ENCODE results near the gene ARRB1. TPM values are rescaled to one million over a fixed set of nuclear protein-coding genes. Genes with fewer than 3 reads are reported as not detected.
"Not testable (repeated sequence)": the region's sequence is repeated elsewhere in the genome, so short reads cannot be mapped to it uniquely, and the experiment has no call there.

ARRB1 gene
- total RNA-seq, 2 experiments from 2014 or later: 42.6 to 69.3 TPM

GRCh38 chr11:75306529-75306928 is 44.9 kb downstream of the ARRB1 start:
- no peaks in the 10 kb centered on the region for H3K9me3 Mint-ChIP-seq (ENCODE audit: low read depth)
- H3K36me3 Mint-ChIP-seq: no peaks in the 10 kb centered on the region
- CTCF ChIA-PET: interaction anchor here (0.6 kb wide), 1 partner anchor 23 kb away, joined by 3 read pairs; no protein-coding TSS in a partner anchor
- ATAC-seq: no peak
- H3K4me3 Mint-ChIP-seq: no peak overlapping the region
- no peak overlapping the region for H3K27ac Mint-ChIP-seq
- no peak for DNase-seq
- H3K4me1 Mint-ChIP-seq: no peaks in the 10 kb centered on the region
- no peaks in the 10 kb centered on the region for H3K27me3 Mint-ChIP-seq

GRCh38 chr11:75305993-75306392 is 45.5 kb downstream of the ARRB1 start:
- ATAC-seq: no peak
- CTCF ChIA-PET: no interaction called here
- no peaks in the 10 kb centered on the region for H3K4me1 Mint-ChIP-seq
- no peak for DNase-seq
- no peaks in the 10 kb centered on the region for H3K9me3 Mint-ChIP-seq (ENCODE audit: low read depth)
- no peak overlapping the region for H3K27ac Mint-ChIP-seq
- no peaks in the 10 kb centered on the region for H3K36me3 Mint-ChIP-seq
- H3K27me3 Mint-ChIP-seq: no peaks in the 10 kb centered on the region
- no peak overlapping the region for H3K4me3 Mint-ChIP-seq

DNA sequence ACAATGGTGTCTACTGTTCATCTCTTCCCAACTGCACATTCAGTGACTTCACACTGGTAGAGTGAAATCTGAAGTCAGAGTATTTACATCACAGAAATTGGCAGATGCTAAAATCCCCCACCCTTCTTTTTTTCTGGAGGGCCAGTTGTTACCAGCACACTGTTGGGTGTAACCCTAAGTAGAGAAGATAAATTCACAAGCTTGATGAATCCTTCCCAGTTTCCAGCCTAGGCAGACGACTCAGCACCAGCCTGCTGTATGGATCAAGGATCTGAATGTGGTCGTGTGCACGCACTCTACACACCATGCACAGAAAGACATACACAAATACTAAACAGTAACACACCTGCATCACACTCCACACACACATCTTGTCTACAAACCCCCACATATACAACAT is 46.0 kb downstream of the ARRB1 start:
- CTCF ChIA-PET: no interaction called here
- no peak overlapping the region for H3K4me3 Mint-ChIP-seq
- H3K36me3 Mint-ChIP-seq: no peaks in the 10 kb centered on the region
- no peaks in the 10 kb centered on the region for H3K9me3 Mint-ChIP-seq (ENCODE audit: low read depth)
- H3K27me3 Mint-ChIP-seq: no peaks in the 10 kb centered on the region
- no peak overlapping the region for H3K27ac Mint-ChIP-seq
- ATAC-seq: no peak
- H3K4me1 Mint-ChIP-seq: no peaks in the 10 kb centered on the region
- DNase-seq: no peak

DNA sequence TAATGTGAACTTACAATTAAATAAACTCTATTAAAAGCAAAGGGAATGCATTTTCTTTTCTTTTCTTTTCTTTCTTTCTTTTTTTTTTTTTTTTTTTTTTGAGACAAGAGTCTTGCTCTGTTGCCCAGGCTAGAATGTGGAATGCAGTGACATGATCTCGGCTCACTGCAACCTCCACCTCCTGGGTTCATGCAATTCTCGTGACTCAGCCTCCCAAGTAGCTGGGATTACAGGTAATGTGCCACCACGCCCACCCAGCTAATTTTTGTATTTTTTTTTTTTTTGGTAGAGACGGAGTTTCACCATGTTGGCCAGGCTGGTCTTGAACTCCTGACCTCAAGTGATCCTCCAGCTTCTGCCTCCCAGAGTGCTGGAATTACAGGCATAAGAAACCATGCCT is 46.5 kb downstream of the ARRB1 start:
- ATAC-seq; H3K27me3 Mint-ChIP-seq; H3K4me1 Mint-ChIP-seq; H3K27ac Mint-ChIP-seq; H3K9me3 Mint-ChIP-seq (ENCODE audit: low read depth); H3K4me3 Mint-ChIP-seq; H3K36me3 Mint-ChIP-seq; DNase-seq; CTCF ChIA-PET: not testable (repeated sequence)

DNA sequence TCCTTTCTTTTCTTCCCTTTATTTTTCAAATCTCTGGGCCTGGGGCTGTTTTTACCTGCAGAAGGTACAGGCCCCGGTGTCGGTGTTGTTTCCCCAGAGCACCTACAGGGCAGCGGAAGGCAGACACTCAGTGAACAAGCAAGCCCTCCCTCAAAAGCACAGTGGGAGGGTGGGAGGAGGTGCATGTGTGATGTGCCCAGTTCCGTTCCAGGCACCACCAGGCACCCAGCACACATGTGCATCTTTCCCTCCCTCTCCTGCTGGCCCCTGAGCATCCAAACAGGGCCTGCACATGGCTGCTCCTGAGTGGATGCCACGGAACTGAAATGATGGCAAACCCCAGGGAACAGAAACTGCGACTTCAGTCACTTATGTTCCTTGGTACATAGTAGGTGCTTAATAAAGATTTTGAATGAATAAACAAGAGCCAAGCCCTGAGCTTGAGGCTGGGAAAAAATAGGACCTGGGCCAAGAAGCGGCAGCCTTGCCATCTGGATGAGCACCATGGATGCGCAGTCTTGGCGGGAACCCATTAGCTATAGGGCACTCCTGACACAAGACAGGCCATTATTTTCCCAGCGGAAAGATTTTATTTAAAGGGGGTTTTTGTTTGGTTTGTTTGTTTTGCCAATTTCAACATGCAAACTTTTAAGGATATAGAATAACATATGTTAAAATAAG is 47.8 kb downstream of the ARRB1 start:
- H3K4me3 Mint-ChIP-seq: no peak overlapping the region
- H3K27ac Mint-ChIP-seq: no peak overlapping the region
- no peak for ATAC-seq
- H3K9me3 Mint-ChIP-seq (ENCODE audit: low read depth): no peaks in the 10 kb centered on the region
- H3K27me3 Mint-ChIP-seq: no peaks in the 10 kb centered on the region
- no peaks in the 10 kb centered on the region for H3K36me3 Mint-ChIP-seq
- H3K4me1 Mint-ChIP-seq: no peaks in the 10 kb centered on the region
- no peak for DNase-seq
- CTCF ChIA-PET: no interaction called here

GRCh38 chr11:75302371-75302770 is 49.1 kb downstream of the ARRB1 start:
- CTCF ChIA-PET: no interaction called here
- H3K27me3 Mint-ChIP-seq: no peaks in the 10 kb centered on the region
- H3K9me3 Mint-ChIP-seq (ENCODE audit: low read depth): no peaks in the 10 kb centered on the region
- H3K4me3 Mint-ChIP-seq: no peak overlapping the region
- H3K36me3 Mint-ChIP-seq: no peaks in the 10 kb centered on the region
- ATAC-seq: no peak
- no peak for DNase-seq
- no peak overlapping the region for H3K27ac Mint-ChIP-seq
- H3K4me1 Mint-ChIP-seq: no peaks in the 10 kb centered on the region

DNA sequence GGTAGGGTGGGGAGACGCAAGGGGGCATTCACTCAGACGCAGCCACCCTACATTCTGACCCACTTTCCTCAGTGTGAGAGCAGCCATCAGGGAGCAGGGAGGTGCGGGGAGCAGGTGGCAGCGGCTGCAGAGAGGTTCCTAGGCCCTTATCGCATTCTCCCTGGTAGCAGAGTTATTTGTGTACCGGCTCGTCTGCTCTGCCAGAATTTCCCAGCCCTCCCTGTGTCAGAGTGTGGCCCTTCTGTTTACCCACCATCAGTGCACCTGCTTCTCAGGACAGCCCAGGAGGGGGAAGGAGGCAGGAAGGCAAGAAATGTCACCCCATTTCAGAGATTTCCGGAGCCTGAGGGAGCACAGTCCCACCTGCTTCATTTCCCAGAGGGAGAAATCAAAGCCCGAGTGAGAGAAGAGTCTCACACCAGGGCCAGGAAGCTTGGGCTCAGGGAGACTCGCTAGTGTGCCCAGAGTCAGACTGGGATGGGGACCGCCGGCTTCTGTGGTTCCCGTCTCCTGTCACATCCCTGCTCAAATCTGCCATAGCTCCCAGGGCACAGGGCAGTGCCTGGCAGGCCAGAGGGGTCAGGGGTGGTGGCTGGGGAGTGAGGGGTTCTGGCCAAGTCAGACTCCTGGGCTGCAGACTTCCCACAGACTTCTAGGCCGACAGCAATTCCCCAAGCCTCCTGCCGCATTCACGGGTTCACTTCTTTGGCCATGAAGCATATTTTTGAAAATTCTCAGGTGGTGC is 49.7 kb downstream of the ARRB1 start:
- no peak overlapping the region for H3K27ac Mint-ChIP-seq
- CTCF ChIA-PET: no interaction called here
- H3K36me3 Mint-ChIP-seq: no peaks in the 10 kb centered on the region

GRCh38 chr11:75301131-75301530 is 50.3 kb downstream of the ARRB1 start:
- no peak for ATAC-seq
- no peak for DNase-seq
- H3K27me3 Mint-ChIP-seq: no peaks in the 10 kb centered on the region
- peaks cover 3% of the 10 kb centered on the region for H3K36me3 Mint-ChIP-seq
- CTCF ChIA-PET: interaction anchor here (0.7 kb wide), 1 partner anchor 510 kb away, joined by 3 read pairs; no protein-coding TSS in a partner anchor
- H3K27ac Mint-ChIP-seq: no peak overlapping the region
- no peak overlapping the region for H3K4me3 Mint-ChIP-seq
- no peaks in the 10 kb centered on the region for H3K9me3 Mint-ChIP-seq (ENCODE audit: low read depth)
- no peaks in the 10 kb centered on the region for H3K4me1 Mint-ChIP-seq

More for the DNA sequence above, 49.7 kb downstream of the ARRB1 start:
- ATAC-seq: no peak
- DNase-seq: no peak
- H3K9me3 Mint-ChIP-seq (ENCODE audit: low read depth): no peaks in the 10 kb centered on the region
- no peaks in the 10 kb centered on the region for H3K4me1 Mint-ChIP-seq
- no peaks in the 10 kb centered on the region for H3K27me3 Mint-ChIP-seq
- no peak overlapping the region for H3K4me3 Mint-ChIP-seq

GRCh38 chr11:75298976-75299260 is 52.5 kb downstream of the ARRB1 start:
- no peaks in the 10 kb centered on the region for H3K9me3 Mint-ChIP-seq (ENCODE audit: low read depth)
- no peak overlapping the region for H3K4me3 Mint-ChIP-seq
- no peaks in the 10 kb centered on the region for H3K4me1 Mint-ChIP-seq
- no peaks in the 10 kb centered on the region for H3K27me3 Mint-ChIP-seq
- no peak overlapping the region for H3K27ac Mint-ChIP-seq
- DNase-seq (no peak), ATAC-seq (no peak)
- CTCF ChIA-PET: no interaction called here
- peaks cover 6% of the 10 kb centered on the region for H3K36me3 Mint-ChIP-seq

- CTCF ChIA-PET: no interaction called here
- no peak overlapping the region for H3K4me3 Mint-ChIP-seq
- DNase-seq: no peak
- no peak for ATAC-seq
- H3K4me1 Mint-ChIP-seq: no peaks in the 10 kb centered on the region
- no peaks in the 10 kb centered on the region for H3K27me3 Mint-ChIP-seq
- H3K9me3 Mint-ChIP-seq (ENCODE audit: low read depth): no peaks in the 10 kb centered on the region
- H3K27ac Mint-ChIP-seq: no peak overlapping the region
- H3K36me3 Mint-ChIP-seq: peaks cover 6% of the 10 kb centered on the region
These were observed 53.1 kb downstream of the ARRB1 start for GRCh38 chr11:75298191-75298975.

DNA sequence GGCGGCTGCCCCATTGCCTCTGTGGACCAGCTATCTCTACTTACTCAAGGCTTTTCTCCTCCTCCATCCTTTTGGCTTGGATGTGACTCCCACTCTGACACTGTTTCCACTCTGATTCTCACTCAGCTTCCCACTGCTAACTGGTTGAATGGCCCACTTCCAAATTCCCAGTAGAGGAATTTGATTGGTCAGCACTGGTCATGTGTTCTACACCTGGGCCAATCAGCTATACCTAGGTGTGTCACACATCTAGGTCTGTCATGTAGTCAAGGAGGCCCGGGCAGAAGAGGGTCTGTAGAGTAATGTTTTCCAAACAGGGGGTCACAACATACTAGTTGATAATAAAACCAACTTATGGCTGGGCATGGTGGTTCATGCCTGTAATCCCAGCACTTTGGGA is 57.6 kb downstream of the ARRB1 start:
- ATAC-seq (no peak), DNase-seq (no peak)
- Mint-ChIP-seq H3K36me3 (peaks cover 6% of the 10 kb centered on the region), H3K9me3 (ENCODE audit: low read depth) (no peaks in the 10 kb centered on the region), H3K4me1 (no peaks in the 10 kb centered on the region), H3K27ac (no peak overlapping the region), H3K4me3 (no peak overlapping the region), H3K27me3 (no peaks in the 10 kb centered on the region)
- CTCF ChIA-PET: no interaction called here

- no peaks in the 10 kb centered on the region for H3K27me3 Mint-ChIP-seq
- H3K9me3 Mint-ChIP-seq (ENCODE audit: low read depth): no peaks in the 10 kb centered on the region
These were observed 58.5 kb downstream of the ARRB1 start for GRCh38 chr11:75292943-75293342.

GRCh38 chr11:75291741-75292140 is 59.7 kb downstream of the ARRB1 start:
- Mint-ChIP-seq H3K36me3 (peaks cover 6% of the 10 kb centered on the region), H3K9me3 (ENCODE audit: low read depth) (no peaks in the 10 kb centered on the region), H3K27me3 (no peaks in the 10 kb centered on the region), H3K4me3 (no peak overlapping the region), H3K4me1 (no peaks in the 10 kb centered on the region), H3K27ac (no peak overlapping the region)
- CTCF ChIA-PET: interaction anchor here (1.1 to 1.5 kb wide), 2 partner anchors 13 to 14 kb away, joined by 4 read pairs; no protein-coding TSS in a partner anchor
- ATAC-seq (no peak), DNase-seq (no peak)

More at GRCh38 chr11:75292943-75293342, 58.5 kb downstream of the ARRB1 start:
- Mint-ChIP-seq H3K4me3 (no peak overlapping the region), H3K36me3 (peaks cover 6% of the 10 kb centered on the region), H3K27ac (no peak overlapping the region), H3K4me1 (no peaks in the 10 kb centered on the region)
- DNase-seq: no peak
- CTCF ChIA-PET: no interaction called here
- no peak for ATAC-seq

- peaks cover 1% of the 10 kb centered on the region for H3K36me3 Mint-ChIP-seq
- H3K9me3 Mint-ChIP-seq (ENCODE audit: low read depth): no peaks in the 10 kb centered on the region
- H3K4me1 Mint-ChIP-seq: no peaks in the 10 kb centered on the region
- no peak overlapping the region for H3K27ac Mint-ChIP-seq
- no peak overlapping the region for H3K4me3 Mint-ChIP-seq
- H3K27me3 Mint-ChIP-seq: no peaks in the 10 kb centered on the region
- ATAC-seq (no peak), DNase-seq (no peak)
- CTCF ChIA-PET: interaction anchor here (0.6 to 2.2 kb wide), 3 partner anchors 10 to 316 kb away, joined by 3 to 6 read pairs (median 3); no protein-coding TSS in a partner anchor
These were observed 61.5 kb downstream of the ARRB1 start for GRCh38 chr11:75289919-75290318.
